Subcutaneous abdominal adipose tissue (tissue), 5 donors: ENCODE data around the gene CLIC6.

ENCODE experiments used
- H3K27ac ChIP-seq: one replicate; pipeline ENCODE4 v1.7.0; 2013; ENCODE audit warnings: low read depth, mild to moderate bottlenecking, inconsistent platforms, low read length, moderate library complexity
- H3K27me3 ChIP-seq, 5 donors: one replicate each; pipeline ENCODE4 v1.7.0; 2013; ENCODE audit warnings: low read length in 5 of 5, inconsistent platforms in 1 of 5; ENCODE audit not compliant: control insufficient read depth in 5 of 5, insufficient read depth in 4 of 5
- H3K36me3 ChIP-seq, 5 donors: one replicate each; pipeline ENCODE4 v1.7.0; 2013; ENCODE audit warnings: low read length in 5 of 5; ENCODE audit not compliant: control insufficient read depth in 5 of 5, insufficient read depth in 5 of 5
- H3K4me1 ChIP-seq, 5 donors: one replicate each; pipeline ENCODE4 v1.7.0; 2013; ENCODE audit warnings: low read length in 5 of 5, mild to moderate bottlenecking in 3 of 5, moderate library complexity in 1 of 5; ENCODE audit not compliant: control insufficient read depth in 5 of 5, insufficient read depth in 5 of 5
- H3K4me3 ChIP-seq, 5 donors: one replicate each; pipeline ENCODE4 v1.7.0; 2013; ENCODE audit warnings: low read length in 5 of 5, low read depth in 1 of 5
- H3K9ac ChIP-seq, 5 donors: one replicate each; pipeline ENCODE4 v1.7.0; 2013; ENCODE audit warnings: low read length in 5 of 5, mild to moderate bottlenecking in 4 of 5, moderate library complexity in 3 of 5
- H3K9me3 ChIP-seq, 5 donors: one replicate each; pipeline ENCODE4 v1.7.0; 2013; ENCODE audit warnings: low read length in 5 of 5; ENCODE audit not compliant: control insufficient read depth in 5 of 5
- donor health status: healthy.
- donor health status: healthy.
- donor health status: healthy.
- donor health status: healthy.
- donor health status: healthy.

The CLIC6 gene

GRCh38 chr21:34730756-34731445 lies 62.1 kb downstream of the CLIC6 start:
- no peaks in the 10 kb centered on the region for H3K9me3 ChIP-seq
- H3K9ac ChIP-seq, result no peak overlapping the region
- H3K4me3 ChIP-seq, result no peak overlapping the region
- H3K27ac ChIP-seq, result no peak overlapping the region
- no peaks in the 10 kb centered on the region for H3K4me1 ChIP-seq
- H3K36me3 ChIP-seq, result no peaks in the 10 kb centered on the region
- H3K27me3 ChIP-seq, result no peaks in the 10 kb centered on the region

- no peak overlapping the region for H3K4me3 ChIP-seq
- peaks cover 0 to 8% (median 4%) of the 10 kb centered on the region in 5 donors for H3K4me1 ChIP-seq
- H3K36me3 ChIP-seq, result no peaks in the 10 kb centered on the region
- H3K9ac ChIP-seq, result no peak overlapping the region
- H3K27ac ChIP-seq, result no peak overlapping the region
- H3K27me3 ChIP-seq, result no peaks in the 10 kb centered on the region
- H3K9me3 ChIP-seq, result no peaks in the 10 kb centered on the region
Measured at GRCh38 chr21:34732388-34732821, 63.6 kb downstream of the CLIC6 start.

GRCh38 chr21:34733852-34734251 lies 65.1 kb downstream of the CLIC6 start:
- H3K27me3 ChIP-seq, result no peaks in the 10 kb centered on the region
- H3K27ac ChIP-seq, result no peak overlapping the region
- peaks cover 0 to 16% (median 9%) of the 10 kb centered on the region in 5 donors for H3K4me1 ChIP-seq
- no peaks in the 10 kb centered on the region for H3K36me3 ChIP-seq
- H3K9me3 ChIP-seq, result no peaks in the 10 kb centered on the region
- H3K4me3 ChIP-seq, result no peak overlapping the region
- H3K9ac ChIP-seq, result no peak overlapping the region

- no peaks in the 10 kb centered on the region for H3K36me3 ChIP-seq
- H3K4me1 ChIP-seq, result peaks cover 0 to 16% (median 9%) of the 10 kb centered on the region in 5 donors
- H3K27ac ChIP-seq, result no peak overlapping the region
- H3K9me3 ChIP-seq, result no peaks in the 10 kb centered on the region
- no peak overlapping the region for H3K9ac ChIP-seq
- H3K27me3 ChIP-seq, result no peaks in the 10 kb centered on the region
- no peak overlapping the region for H3K4me3 ChIP-seq
Measured at GRCh38 chr21:34734696-34735095, 65.9 kb downstream of the CLIC6 start.

- Histone ChIP-seq H3K9me3 (no peaks in the 10 kb centered on the region), H3K4me1 (peaks cover 0 to 16% (median 9%) of the 10 kb centered on the region in 5 donors), H3K9ac (no peak overlapping the region), H3K27me3 (no peaks in the 10 kb centered on the region), H3K27ac (no peak overlapping the region), H3K36me3 (no peaks in the 10 kb centered on the region), H3K4me3 (no peak overlapping the region)
Measured at GRCh38 chr21:34736116-34736874, 67.5 kb downstream of the CLIC6 start.

- Histone ChIP-seq H3K4me3 (no peak overlapping the region), H3K27me3 (no peaks in the 10 kb centered on the region), H3K9me3 (no peaks in the 10 kb centered on the region), H3K27ac (no peak overlapping the region), H3K36me3 (no peaks in the 10 kb centered on the region), H3K9ac (peak overlapping the region in 1 of 5 donors; percentile 4), H3K4me1 (peaks cover 0 to 16% (median 9%) of the 10 kb centered on the region in 5 donors)
Measured at GRCh38 chr21:34737115-34737514, 68.3 kb downstream of the CLIC6 start.

GRCh38 chr21:34740198-34740597 lies 71.4 kb downstream of the CLIC6 start:
- Histone ChIP-seq H3K9ac (no peak overlapping the region), H3K9me3 (no peaks in the 10 kb centered on the region), H3K27me3 (no peaks in the 10 kb centered on the region), H3K27ac (no peak overlapping the region), H3K4me1 (peaks cover under 1 to 29% (median 23%) of the 10 kb centered on the region in 5 donors), H3K4me3 (no peak overlapping the region), H3K36me3 (no peaks in the 10 kb centered on the region)

- Histone ChIP-seq H3K9me3 (no peaks in the 10 kb centered on the region), H3K4me3 (no peak overlapping the region), H3K27me3 (no peaks in the 10 kb centered on the region), H3K4me1 (peaks cover 4 to 22% (median 20%) of the 10 kb centered on the region in 5 donors), H3K27ac (no peak overlapping the region), H3K9ac (no peak overlapping the region), H3K36me3 (no peaks in the 10 kb centered on the region)
Measured at GRCh38 chr21:34743285-34743684, 74.5 kb downstream of the CLIC6 start.

- Histone ChIP-seq H3K9me3 (no peaks in the 10 kb centered on the region), H3K27ac (no peak overlapping the region), H3K36me3 (no peaks in the 10 kb centered on the region), H3K4me1 (peaks cover 4 to 22% (median 20%) of the 10 kb centered on the region in 5 donors), H3K27me3 (no peaks in the 10 kb centered on the region), H3K9ac (no peak overlapping the region), H3K4me3 (peak overlapping the region in 1 of 5 donors; percentile 3)
Measured at GRCh38 chr21:34743831-34744230, 75.0 kb downstream of the CLIC6 start.

GRCh38 chr21:34744801-34745200 lies 76.0 kb downstream of the CLIC6 start:
- H3K4me3 ChIP-seq, result no peak overlapping the region
- no peak overlapping the region for H3K27ac ChIP-seq
- no peaks in the 10 kb centered on the region for H3K36me3 ChIP-seq
- peaks cover 4 to 22% (median 20%) of the 10 kb centered on the region in 5 donors for H3K4me1 ChIP-seq
- no peaks in the 10 kb centered on the region for H3K9me3 ChIP-seq
- no peaks in the 10 kb centered on the region for H3K27me3 ChIP-seq
- no peak overlapping the region for H3K9ac ChIP-seq
